Brain pericyte (primary cell): ENCODE results near the gene STX7.
A peak's percentile ranks its signal among the peaks of the same experiment; 100 is the strongest.

Source experiments
- DNase-seq: peaks from one replicate; pipeline ENCODE4 v3.0.0-alpha.2; 2012; ENCODE audit warnings: low read depth, low spot score

Gene STX7

DNA sequence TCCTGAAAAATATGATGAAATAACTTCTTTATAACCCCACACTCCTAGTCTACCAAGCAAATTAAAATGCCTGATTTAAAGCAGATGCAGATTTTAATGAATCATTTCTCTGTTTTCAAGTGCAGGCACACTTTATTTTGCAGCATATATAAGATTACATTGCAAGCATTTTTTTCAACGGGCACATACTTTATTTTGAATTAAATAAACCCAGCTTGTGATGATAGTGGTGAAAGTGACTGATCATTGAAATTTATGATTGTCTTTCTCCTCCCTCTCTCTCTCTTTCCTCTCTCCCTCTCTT is 99.5 kb downstream of the STX7 start:
- DNase-seq = no peak

DNA sequence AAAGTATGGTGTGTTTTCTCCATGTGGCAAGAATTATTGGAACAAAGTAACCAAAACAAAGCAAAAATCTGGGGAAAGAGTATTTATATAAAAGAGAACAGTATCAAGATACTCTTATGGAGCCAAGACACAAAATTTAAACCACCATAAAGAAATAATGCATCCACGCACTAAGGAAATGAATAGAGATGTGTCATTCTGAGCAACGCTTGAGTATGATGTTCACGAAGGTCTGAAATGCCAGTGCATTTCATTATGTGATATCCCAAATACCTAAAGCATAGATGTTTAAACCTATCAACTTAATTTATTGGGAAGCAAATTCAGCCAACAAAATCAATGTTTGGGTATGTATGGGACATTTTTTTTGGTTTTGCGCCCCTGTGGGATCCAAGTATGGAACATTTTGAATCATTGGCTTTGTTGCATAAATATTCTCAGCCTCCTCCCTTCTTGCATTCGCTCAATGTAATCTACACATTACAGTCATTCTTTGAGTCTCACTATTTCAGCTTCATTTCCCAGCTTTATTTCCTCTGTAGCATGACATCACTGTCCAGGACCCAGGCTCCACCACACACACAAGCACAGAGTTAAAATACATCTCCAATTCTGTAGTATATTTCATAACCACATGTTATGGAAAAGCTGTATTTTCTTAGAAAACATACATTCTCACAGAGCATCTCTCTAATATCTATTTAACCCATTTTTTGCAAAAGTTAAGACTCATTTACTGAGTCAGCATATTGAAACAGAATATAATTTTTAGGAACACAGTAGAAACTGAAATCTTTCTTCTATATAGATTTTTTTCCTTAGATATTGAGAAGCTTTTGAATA is 100.0 kb downstream of the STX7 start:
- DNase-seq = no peak

DNA sequence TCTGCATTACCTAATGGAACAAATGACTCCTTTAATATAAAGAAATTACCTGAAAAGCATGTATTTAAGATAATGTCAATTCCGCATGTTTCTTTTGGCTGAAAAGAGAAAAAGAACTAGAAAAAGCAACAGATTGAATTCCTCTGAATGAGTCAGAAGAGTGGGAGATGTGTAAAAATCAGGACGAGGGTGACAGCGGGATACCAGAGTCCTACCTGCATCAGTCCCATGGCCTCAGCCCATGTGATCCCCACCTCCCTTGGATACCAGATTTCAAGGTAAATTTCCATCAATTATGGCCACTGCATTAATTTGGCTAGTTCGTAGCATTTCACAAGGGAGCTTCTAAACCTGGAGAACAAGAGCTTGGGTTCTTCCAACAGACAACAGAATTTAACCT is 101.6 kb downstream of the STX7 start:
- DNase-seq = no peak

DNA sequence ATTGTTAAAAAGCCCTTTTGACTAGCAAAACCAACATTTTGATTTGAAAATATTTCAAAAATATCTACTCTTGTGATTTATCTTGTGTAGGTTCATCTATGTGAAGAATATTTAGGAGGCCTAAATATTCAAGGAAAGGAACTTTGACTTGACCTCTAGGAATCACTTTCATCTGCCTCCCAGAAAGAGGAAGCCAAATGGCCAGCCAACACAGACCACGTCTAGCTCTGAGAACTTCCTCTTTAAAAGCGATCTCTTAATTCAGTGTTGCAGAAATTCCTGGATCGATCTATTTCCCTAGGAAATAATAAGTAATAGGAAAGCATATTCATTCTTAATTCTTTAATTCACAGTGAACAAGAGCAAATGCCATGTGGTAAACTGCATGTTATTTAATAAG is 102.1 kb downstream of the STX7 start:
- no peak for DNase-seq

DNA sequence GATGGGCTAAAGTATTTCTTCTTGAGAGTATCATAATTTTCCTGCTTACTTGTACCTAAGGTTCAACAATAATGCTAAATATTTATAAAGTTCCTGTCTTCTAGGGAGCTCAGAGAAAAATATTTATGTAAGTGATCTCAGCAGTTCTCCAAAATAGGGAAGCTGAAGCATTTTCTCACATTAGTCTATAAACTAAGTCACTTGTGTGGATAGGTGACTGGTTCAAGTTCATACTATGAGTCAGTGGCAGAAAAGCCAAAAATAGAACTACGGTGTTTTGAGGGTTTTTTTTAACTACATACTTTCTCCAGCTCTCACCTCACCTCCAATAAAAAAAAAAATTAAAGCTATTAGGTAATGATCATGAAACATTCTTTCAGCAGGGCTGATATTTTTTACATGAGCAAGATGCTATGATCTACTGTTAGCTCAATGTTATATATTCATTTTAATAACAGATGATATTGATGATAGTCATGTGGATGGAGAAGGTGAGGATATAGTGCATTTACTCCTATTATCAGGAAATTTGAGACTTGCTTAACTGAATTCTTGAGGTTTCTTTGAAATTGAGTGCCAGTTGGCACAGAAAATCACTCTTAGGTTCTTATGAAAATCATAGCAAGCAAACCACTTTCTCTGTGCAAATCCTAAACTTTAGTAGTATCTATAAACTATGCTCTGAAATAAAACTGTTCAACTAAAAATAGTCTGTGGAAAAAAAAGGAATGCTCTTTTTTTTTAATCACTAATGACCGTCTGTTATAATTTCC is 107.6 kb downstream of the STX7 start:
- no peak for DNase-seq

DNA sequence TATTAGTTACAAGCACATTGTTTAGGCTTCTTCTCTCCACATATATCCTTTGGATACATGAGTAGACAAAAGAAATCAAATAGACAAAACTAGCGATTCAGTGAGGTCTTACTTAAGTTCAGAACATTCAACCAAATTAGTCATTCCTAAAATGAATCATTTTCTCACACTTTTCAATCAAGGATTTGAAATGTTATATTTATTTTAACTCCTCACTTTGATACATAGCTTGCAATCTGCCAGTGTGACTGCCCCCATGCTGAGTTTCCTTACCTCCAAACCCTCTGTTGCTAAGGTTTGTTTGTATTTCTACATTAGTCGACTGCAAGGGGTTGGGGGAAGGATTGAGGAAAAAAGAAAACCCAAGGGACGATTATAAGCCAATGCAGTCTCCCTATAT is 108.2 kb downstream of the STX7 start:
- peak; percentile 18 for DNase-seq

DNA sequence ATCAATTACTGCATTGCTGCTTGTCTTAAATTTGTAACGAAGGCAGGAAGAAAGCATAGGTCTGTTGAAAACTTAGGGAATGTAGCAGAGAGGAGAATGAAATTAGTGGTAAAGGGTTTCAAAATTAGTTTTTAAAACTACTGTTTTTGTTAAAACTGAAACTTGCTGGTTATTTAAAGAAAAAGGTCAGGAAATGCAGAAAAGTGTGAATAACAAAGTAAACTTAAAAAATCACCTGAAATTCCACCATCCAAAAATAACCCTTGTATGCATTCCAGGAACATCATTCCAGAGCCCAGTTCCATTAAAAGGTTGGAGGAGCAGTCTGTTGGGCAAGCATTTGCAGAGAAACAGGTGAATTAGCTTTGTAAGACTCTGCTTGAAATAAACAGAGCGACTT is 108.6 kb downstream of the STX7 start:
- no peak for DNase-seq

DNA sequence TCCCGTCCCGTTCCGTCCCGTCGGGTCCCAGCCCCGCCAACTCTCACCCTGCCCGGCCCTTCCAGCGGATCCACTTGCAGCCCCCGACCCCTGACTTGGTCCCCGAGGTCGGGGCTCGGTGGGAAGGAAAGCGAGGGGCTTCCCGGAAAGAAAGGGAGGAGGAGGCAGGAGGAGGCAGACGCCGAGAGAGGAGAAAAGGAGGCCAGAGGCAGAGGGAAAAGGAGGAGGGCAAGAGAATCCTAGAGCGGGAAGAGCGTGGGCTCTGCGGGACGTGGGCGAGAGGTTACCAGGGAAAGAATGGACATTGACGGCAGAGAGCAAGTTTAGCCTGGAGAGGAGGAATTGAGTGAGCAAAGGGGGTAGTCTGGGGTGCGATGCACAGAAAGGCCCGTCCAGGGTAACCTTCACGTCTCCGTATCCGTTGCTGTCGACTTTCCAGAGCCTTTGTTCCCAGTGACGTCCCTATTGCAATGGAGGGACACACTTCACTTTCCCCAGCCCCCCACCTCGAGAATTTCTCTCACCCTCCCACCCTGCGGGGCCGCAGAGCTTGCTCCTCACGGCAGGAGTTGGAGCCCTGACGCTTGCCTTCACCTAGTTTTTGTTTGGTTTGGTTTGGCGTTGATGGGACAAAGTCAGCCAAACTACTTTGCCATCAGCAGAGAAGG is 111.2 kb downstream of the STX7 start:
- DNase-seq = no peak

DNA sequence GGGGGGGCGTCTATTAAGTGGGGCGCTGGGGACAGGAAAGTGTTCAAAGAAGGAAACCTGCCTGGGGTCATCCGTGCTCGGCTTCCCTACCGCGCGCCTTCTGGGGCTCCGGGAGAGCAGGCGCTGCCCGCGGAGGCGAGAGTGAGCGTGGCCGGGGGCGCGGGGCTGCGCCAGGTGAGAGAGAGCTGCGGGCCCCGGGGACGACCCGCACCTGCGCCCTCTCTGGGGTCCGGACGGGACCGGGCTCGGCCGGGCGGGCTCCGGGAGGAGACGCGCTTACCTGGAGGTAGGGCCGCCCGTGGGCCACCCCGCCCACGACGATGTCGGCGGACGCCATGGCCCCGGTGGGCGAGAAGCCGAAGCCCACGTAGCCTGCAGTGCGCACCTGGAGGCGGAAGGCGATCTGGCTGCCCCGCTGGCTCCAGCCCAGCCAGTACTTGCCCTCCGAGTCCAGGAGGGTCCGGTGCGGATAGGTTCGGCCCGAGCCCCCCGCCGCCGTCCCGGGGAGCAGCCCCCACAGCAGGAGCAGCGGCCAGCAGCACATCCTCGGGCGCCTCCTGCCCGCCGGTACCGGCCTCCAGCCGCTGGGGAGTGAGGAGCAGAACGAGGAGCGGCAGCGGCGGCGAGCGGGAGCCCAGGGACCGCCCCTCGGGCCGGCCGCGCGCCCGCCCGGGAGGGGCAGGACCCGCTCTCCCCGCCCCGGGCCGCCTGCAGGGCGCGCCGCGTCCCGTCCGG is 111.9 kb downstream of the STX7 start, which contains the start of gene MOXD1:
TSS of gene MOXD1 (minus strand) at position 593 of the 735 bp plus-strand sequence. CDS start at position 544, 49 bp downstream.
- DNase-seq = no peak

DNA sequence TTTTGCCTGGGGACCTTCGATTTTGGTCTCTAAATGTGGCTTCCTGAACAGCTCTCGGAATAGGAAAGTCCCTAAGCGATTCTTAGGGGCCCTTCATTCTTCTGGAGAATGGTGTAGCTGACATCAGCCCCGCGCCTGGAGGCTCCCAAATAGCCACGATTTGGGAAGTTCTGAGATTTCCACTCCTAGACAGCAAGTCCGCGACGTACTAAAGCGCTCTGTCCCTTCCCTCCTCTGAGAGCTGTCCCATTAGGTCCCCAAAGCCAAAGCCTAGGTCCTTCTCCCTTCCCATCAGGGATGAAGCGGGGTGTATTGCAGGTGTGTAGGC is 112.4 kb downstream of the STX7 start:
- DNase-seq = no peak

DNA sequence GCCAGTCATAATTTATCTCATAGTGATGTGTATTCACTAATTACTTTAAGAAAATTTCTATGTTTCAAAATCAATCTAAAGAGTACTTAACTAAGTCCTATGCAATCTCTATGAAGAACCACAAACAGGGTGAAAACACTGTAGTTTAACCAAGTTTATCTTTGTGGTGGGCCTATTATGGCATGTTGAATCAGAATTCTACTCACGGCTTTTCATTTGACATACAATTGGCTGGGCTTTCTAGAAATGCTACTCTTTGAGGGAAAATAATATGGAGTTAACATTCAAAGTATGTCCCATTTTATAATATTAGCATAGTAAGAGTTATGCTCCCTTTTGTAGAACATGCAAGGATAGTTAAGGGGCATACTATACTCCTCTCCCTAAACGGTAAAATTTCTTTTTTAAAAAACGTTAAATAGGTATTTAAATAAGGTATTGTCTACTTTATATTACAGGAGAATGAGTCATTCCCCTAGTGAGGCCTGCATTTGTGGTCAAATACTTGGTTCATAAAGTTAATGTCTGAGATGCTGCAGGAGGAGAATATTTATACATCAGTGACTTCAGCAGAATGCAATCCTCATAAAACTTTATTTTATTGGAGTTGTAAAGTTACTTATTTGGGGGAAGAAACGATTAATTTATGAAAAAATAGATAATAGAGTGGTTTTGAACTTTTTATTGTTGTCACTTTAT is 113.4 kb downstream of the STX7 start:
- no peak for DNase-seq
